ENCODE data around the gene GOLGA8K.
"Not testable (repeated sequence)": the region's sequence is repeated elsewhere in the genome, so short reads cannot be mapped to it uniquely, and the experiment has no call there.

The GOLGA8K gene

DNA sequence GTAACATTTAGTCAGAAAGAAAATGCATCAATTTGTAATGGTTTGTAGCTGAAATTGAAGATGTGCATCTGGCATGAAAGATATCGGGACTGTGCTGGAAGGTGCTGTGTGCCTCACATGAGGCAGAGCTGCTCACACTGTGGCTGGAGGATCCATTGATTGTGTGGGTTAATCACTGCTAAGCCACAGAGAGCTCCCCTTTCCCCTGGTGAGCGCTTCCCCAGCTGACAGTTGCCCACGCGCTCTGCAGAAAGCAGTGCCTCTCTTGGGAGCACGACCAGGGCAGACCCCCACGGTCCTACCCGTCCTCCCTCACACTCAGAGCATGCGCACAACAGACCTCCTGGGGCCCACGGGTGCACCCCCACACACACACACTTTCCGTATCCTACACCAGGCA, 37.1 kb downstream of the GOLGA8K start:
- not testable (repeated sequence) for H4K12ac ChIP-seq (ENCODE audit: low read depth, low read length); H2AFZ ChIP-seq (ENCODE audit: insufficient read depth, low read length, poor library complexity); H3K36me3 ChIP-seq (ENCODE audit: control insufficient read depth in 1 of 2, insufficient read depth in 2 of 2, low read length in 2 of 2); H3K9me3 ChIP-seq (ENCODE audit: insufficient read depth, low read depth, low read length); H4K8ac ChIP-seq (ENCODE audit: low read depth, low read length); H3K9ac ChIP-seq (ENCODE audit: low read length); H3K4ac ChIP-seq (ENCODE audit: low read depth, low read length); H3K4me2 ChIP-seq (ENCODE audit: low read length); H3K79me1 ChIP-seq (ENCODE audit: low read length); H2BK5ac ChIP-seq (ENCODE audit: low read depth, low read length, poor library complexity); H3K27me3 ChIP-seq (ENCODE audit: insufficient read depth, low read length); H3K23ac ChIP-seq (ENCODE audit: low read length); H2AK5ac ChIP-seq (ENCODE audit: low read length); H3K14ac ChIP-seq (ENCODE audit: low read length); H3K4me1 ChIP-seq (ENCODE audit: control insufficient read depth in 1 of 2, insufficient read depth in 2 of 2, low read length in 2 of 2); H2BK120ac ChIP-seq (ENCODE audit: insufficient read depth, low read length, poor library complexity); H3K18ac ChIP-seq (ENCODE audit: low read length); H3K4me3 ChIP-seq (ENCODE audit: low read depth, low read length); H3K79me2 ChIP-seq (ENCODE audit: control insufficient read depth, insufficient read depth, low read length, poor library complexity); DNase-seq; H2BK12ac ChIP-seq (ENCODE audit: low read length); H4K91ac ChIP-seq (ENCODE audit: low read depth, low read length); H3K27ac ChIP-seq (ENCODE audit: low read depth, low read length)
- WGBS (ENCODE audit: extremely low coverage, insufficient coverage, insufficient read length): no CpG with 5 or more reads among the region's 10 CpGs

DNA sequence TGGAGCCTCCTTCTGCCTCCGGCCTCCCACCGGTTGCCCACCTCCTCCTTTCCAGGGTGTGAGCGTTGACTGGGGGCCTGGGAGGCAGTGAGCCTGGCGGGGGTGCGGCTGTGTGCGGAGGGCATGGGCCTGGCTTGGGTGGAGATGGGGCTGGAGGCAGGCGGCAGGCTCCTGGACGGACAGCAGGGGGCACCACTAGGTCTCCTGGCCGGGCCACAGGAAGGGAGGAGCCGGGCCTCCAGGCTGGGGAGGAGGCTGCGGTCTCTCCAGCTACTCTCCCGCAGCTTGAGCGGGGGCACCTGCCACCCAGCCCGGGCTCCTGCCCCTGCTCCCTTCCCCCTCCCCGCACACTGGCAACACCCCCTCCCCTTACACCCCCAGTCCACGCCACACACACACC, 38.1 kb downstream of the GOLGA8K start:
- not testable (repeated sequence) for H2BK12ac ChIP-seq (ENCODE audit: low read length); H3K4me2 ChIP-seq (ENCODE audit: low read length); H3K14ac ChIP-seq (ENCODE audit: low read length); H3K18ac ChIP-seq (ENCODE audit: low read length); H4K8ac ChIP-seq (ENCODE audit: low read depth, low read length); H2BK120ac ChIP-seq (ENCODE audit: insufficient read depth, low read length, poor library complexity); H4K91ac ChIP-seq (ENCODE audit: low read depth, low read length); H2AFZ ChIP-seq (ENCODE audit: insufficient read depth, low read length, poor library complexity); H2AK5ac ChIP-seq (ENCODE audit: low read length); H3K4ac ChIP-seq (ENCODE audit: low read depth, low read length); H2BK5ac ChIP-seq (ENCODE audit: low read depth, low read length, poor library complexity); H3K36me3 ChIP-seq (ENCODE audit: control insufficient read depth in 1 of 2, insufficient read depth in 2 of 2, low read length in 2 of 2); H3K79me2 ChIP-seq (ENCODE audit: control insufficient read depth, insufficient read depth, low read length, poor library complexity); DNase-seq; H3K9me3 ChIP-seq (ENCODE audit: insufficient read depth, low read depth, low read length); H3K23ac ChIP-seq (ENCODE audit: low read length); H3K4me3 ChIP-seq (ENCODE audit: low read depth, low read length); H3K27me3 ChIP-seq (ENCODE audit: insufficient read depth, low read length); H3K9ac ChIP-seq (ENCODE audit: low read length); H3K4me1 ChIP-seq (ENCODE audit: control insufficient read depth in 1 of 2, insufficient read depth in 2 of 2, low read length in 2 of 2); H4K12ac ChIP-seq (ENCODE audit: low read depth, low read length); H3K79me1 ChIP-seq (ENCODE audit: low read length); H3K27ac ChIP-seq (ENCODE audit: low read depth, low read length)
- no CpG with 5 or more reads among the region's 16 CpGs for WGBS (ENCODE audit: extremely low coverage, insufficient coverage, insufficient read length)

DNA sequence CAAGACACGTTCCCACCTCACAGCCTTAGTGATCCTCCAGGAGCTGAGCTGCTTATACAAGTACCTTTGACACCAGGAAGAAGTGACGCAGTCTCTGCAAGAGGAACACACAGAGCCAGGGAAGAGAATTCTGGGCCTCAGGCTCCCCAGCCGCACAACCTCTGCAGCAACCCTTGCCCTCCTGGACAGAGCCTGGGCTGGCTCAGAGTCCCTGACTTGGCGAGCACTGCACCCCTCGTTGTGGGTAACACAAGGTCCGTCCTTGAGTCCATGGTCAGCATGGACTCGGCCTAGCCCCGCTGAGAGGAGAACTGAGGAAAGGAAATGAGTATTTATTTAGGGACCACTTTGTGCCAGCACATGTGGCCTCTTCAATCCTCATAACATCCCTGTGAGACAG, 39.6 kb downstream of the GOLGA8K start:
- H3K18ac ChIP-seq (ENCODE audit: low read length); DNase-seq; H3K36me3 ChIP-seq (ENCODE audit: control insufficient read depth in 1 of 2, insufficient read depth in 2 of 2, low read length in 2 of 2); H3K23ac ChIP-seq (ENCODE audit: low read length); H2BK5ac ChIP-seq (ENCODE audit: low read depth, low read length, poor library complexity); H3K79me1 ChIP-seq (ENCODE audit: low read length); H3K4me1 ChIP-seq (ENCODE audit: control insufficient read depth in 1 of 2, insufficient read depth in 2 of 2, low read length in 2 of 2); H3K79me2 ChIP-seq (ENCODE audit: control insufficient read depth, insufficient read depth, low read length, poor library complexity); H3K4me3 ChIP-seq (ENCODE audit: low read depth, low read length); H4K8ac ChIP-seq (ENCODE audit: low read depth, low read length); H2AFZ ChIP-seq (ENCODE audit: insufficient read depth, low read length, poor library complexity); H3K4me2 ChIP-seq (ENCODE audit: low read length); H3K9ac ChIP-seq (ENCODE audit: low read length); H3K9me3 ChIP-seq (ENCODE audit: insufficient read depth, low read depth, low read length); H3K27me3 ChIP-seq (ENCODE audit: insufficient read depth, low read length); H2AK5ac ChIP-seq (ENCODE audit: low read length); H4K12ac ChIP-seq (ENCODE audit: low read depth, low read length); H2BK12ac ChIP-seq (ENCODE audit: low read length); H4K91ac ChIP-seq (ENCODE audit: low read depth, low read length); H2BK120ac ChIP-seq (ENCODE audit: insufficient read depth, low read length, poor library complexity); H3K27ac ChIP-seq (ENCODE audit: low read depth, low read length); H3K14ac ChIP-seq (ENCODE audit: low read length); H3K4ac ChIP-seq (ENCODE audit: low read depth, low read length): not testable (repeated sequence)
- no CpG with 5 or more reads among the region's 8 CpGs for WGBS (ENCODE audit: extremely low coverage, insufficient coverage, insufficient read length)

DNA sequence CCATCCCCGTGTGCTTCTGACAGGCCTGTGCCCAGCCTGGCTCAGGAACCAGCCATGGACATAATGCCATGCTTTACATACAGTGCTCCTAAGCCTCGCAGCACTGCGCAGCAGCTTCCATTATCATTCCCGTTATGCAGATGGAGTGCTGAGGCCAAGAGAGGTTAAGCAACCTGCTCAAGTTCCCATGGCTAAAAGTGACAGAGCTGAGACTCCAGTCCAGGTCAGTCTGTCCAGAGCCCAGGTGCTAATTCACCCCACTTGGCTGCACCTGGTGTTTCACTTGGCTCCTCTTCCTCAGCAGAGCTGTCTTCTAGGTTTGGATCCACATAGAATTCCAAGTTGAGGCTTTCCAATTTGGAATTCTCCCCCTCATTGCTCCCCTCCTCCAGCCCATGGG, 41.4 kb downstream of the GOLGA8K start:
- H2BK12ac ChIP-seq (ENCODE audit: low read length); H3K4ac ChIP-seq (ENCODE audit: low read depth, low read length); H3K79me2 ChIP-seq (ENCODE audit: control insufficient read depth, insufficient read depth, low read length, poor library complexity); H4K12ac ChIP-seq (ENCODE audit: low read depth, low read length); H3K4me1 ChIP-seq (ENCODE audit: control insufficient read depth in 1 of 2, insufficient read depth in 2 of 2, low read length in 2 of 2); H2BK5ac ChIP-seq (ENCODE audit: low read depth, low read length, poor library complexity); H3K27ac ChIP-seq (ENCODE audit: low read depth, low read length); H3K4me3 ChIP-seq (ENCODE audit: low read depth, low read length); H3K23ac ChIP-seq (ENCODE audit: low read length); H2BK120ac ChIP-seq (ENCODE audit: insufficient read depth, low read length, poor library complexity); H3K36me3 ChIP-seq (ENCODE audit: control insufficient read depth in 1 of 2, insufficient read depth in 2 of 2, low read length in 2 of 2); H3K27me3 ChIP-seq (ENCODE audit: insufficient read depth, low read length); H3K9ac ChIP-seq (ENCODE audit: low read length); H3K4me2 ChIP-seq (ENCODE audit: low read length); H3K14ac ChIP-seq (ENCODE audit: low read length); H2AFZ ChIP-seq (ENCODE audit: insufficient read depth, low read length, poor library complexity); H3K79me1 ChIP-seq (ENCODE audit: low read length); DNase-seq; H4K91ac ChIP-seq (ENCODE audit: low read depth, low read length); H2AK5ac ChIP-seq (ENCODE audit: low read length); H4K8ac ChIP-seq (ENCODE audit: low read depth, low read length); H3K9me3 ChIP-seq (ENCODE audit: insufficient read depth, low read depth, low read length); H3K18ac ChIP-seq (ENCODE audit: low read length): not testable (repeated sequence)
- no CpG with 5 or more reads among the region's 4 CpGs for WGBS (ENCODE audit: extremely low coverage, insufficient coverage, insufficient read length)
